WI38 (cell line): Measurements from ENCODE around the gene SLC5A11.
"Not testable (repeated sequence)": the region's sequence is repeated elsewhere in the genome, so short reads cannot be mapped to it uniquely, and the experiment has no call there.

Experiments used
- H3K4me3 ChIP-seq: 2 replicates; pipeline ENCODE4 v1.5.1; 2011; ENCODE audit warnings: low read depth, mild to moderate bottlenecking, control low read depth, low read length
- TF ChIP-seq, protein P1 (sequence below): IDR thresholded peaks from 2 replicates; pipeline ENCODE4 v1.5.1; 2012; ENCODE audit warnings: low read depth, mild to moderate bottlenecking, control low read depth, low read length

The SLC5A11 gene

DNA sequence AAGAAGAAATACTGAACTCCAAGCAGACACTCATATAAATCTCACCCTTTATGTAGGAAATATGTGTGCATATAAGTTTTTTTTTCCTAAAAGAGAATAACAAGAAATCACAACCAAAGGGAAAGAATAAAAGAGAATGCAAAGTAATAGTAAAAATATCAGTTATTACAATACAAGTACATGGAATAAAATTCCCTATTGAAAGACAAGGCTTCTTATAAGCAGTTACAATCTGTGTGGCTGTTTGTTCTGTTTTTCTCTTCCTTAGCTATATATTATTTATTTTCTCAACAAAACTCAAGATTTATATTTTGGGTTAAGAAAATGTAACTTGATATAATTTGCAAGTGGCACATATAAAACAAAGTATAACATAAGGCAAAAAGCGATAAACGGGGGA is 41.7 kb downstream of the SLC5A11 start:
- no peak overlapping the region for H3K4me3 ChIP-seq
- TF ChIP-seq, protein P1, sequence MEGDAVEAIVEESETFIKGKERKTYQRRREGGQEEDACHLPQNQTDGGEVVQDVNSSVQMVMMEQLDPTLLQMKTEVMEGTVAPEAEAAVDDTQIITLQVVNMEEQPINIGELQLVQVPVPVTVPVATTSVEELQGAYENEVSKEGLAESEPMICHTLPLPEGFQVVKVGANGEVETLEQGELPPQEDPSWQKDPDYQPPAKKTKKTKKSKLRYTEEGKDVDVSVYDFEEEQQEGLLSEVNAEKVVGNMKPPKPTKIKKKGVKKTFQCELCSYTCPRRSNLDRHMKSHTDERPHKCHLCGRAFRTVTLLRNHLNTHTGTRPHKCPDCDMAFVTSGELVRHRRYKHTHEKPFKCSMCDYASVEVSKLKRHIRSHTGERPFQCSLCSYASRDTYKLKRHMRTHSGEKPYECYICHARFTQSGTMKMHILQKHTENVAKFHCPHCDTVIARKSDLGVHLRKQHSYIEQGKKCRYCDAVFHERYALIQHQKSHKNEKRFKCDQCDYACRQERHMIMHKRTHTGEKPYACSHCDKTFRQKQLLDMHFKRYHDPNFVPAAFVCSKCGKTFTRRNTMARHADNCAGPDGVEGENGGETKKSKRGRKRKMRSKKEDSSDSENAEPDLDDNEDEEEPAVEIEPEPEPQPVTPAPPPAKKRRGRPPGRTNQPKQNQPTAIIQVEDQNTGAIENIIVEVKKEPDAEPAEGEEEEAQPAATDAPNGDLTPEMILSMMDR: no peak

DNA sequence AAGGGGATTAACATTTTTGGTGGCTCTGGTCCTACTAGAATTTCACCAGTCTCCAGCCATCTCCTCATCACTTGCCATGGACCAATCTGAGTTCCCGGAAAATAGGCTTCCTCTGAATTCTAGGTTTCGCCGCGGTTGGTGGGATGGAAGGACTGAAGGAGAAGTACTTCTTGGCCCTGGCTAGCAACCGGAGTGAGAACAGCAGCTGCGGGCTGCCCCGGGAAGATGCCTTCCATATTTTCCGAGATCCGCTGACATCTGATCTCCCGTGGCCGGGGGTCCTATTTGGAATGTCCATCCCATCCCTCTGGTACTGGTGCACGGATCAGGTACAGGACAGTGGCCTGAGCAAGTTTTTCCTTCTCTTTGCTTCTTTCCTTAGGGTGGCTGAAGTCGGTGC is 45.0 kb downstream of the SLC5A11 start:
- no peak overlapping the region for H3K4me3 ChIP-seq
- TF ChIP-seq, protein P1: no peak

DNA sequence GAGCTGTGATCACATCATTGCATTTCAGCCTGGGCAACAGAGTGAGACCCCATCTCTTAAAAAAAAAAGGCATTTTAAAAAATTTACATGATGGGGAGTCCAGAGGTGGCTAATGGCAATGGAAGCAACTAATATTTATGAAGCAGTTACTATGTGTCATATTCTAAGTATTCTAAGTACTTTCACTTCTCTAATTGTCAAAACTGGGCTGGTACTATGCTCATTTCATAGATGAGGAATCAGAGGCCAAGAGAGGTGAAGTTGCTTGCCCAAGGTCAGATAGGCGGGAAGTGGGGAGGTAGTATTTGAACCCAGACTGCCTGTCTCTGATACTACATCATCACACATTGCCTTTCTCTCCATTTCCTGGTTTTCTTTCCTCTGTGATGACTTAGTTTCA is 50.7 kb downstream of the SLC5A11 start:
- TF ChIP-seq, protein P1: no peak

DNA sequence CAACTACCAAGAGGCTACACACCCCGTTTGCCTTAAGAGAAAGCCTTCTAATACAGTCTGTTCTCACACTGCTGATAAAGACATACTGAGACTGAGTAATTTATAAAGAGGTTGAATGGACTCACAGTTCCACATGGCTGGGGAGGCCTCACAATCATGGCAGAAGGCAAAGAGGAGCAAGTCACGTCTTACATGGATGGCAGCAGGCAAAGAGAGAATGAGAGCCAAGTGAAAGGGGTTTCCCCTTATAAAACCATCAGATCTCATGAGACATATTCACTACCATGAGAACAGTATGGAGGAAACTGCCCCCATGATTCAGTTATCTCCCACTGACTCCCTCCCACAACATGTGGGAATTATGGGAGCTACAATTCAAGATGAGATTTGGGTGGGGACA is 51.8 kb downstream of the SLC5A11 start:
- H3K4me3 ChIP-seq: not testable (repeated sequence)

More for the DNA sequence above, 50.7 kb downstream of the SLC5A11 start:
- H3K4me3 ChIP-seq: no peak overlapping the region

DNA sequence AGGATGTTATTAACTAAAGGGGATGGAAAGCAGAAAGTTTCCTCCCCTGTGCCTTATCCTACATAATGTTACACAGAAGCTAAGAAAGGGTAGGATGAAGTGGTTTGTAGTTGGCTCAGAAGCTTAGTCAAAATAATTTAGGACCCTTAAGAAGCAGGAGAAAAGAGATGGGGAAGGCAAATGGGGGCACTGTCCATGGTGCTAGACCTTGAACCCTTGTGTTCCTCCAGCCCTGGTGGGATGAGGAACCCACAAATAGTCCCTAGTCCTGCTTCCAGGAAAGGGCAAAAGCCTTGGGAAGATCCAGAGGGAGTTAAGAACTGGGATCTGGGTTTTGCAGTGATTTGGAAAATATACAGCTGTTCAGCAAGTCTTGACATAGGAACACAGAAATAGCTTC is 54.5 kb downstream of the SLC5A11 start:
- TF ChIP-seq, protein P1: no peak
- H3K4me3 ChIP-seq: no peak overlapping the region

DNA sequence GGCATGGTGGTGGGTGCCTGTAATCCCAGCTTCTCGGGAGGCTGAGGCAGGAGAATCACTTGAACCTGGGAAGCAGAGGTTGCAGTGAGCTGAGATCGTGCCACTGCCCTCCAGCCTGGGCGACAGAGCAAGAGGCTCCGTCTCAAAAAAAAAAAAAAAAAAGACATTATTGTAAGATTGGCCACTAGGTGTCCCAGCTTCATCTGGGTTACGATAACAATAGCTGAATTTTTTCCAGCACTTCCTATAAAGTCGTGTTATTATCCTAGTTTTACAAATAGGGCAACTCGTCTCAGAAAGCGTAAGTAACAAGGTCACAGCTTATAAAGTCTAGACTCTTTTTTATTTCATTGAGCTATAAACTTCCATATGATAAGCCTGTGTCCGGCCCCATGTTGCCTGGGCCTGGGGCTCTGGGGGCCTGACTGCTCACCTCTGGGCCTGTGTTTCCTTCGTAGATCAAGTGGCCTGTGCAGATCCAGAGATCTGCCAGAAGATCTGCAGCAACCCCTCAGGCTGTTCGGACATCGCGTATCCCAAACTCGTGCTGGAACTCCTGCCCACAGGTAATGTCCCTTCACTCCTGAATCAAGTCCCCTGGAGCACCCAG is 60.5 kb downstream of the SLC5A11 start:
- no peak overlapping the region for H3K4me3 ChIP-seq

DNA sequence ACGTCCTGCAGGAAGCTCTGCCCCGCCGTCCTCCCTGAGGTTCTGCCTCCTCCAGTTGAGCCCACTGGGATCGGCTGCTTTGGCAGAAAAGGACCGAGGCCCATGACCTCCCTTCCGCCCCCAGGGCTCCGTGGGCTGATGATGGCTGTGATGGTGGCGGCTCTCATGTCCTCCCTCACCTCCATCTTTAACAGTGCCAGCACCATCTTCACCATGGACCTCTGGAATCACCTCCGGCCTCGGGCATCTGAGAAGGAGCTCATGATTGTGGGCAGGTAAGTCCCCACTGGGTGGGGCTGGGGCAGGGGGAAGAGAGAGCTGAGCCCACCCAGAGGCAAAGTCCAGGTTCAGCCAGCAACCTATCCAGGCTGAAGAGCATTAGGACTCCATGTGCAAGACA is 61.1 kb downstream of the SLC5A11 start:
- H3K4me3 ChIP-seq: no peak overlapping the region
- TF ChIP-seq, protein P1: no peak

More for the DNA sequence above, 60.5 kb downstream of the SLC5A11 start:
- TF ChIP-seq, protein P1: no peak; the same call in 1 of the 2 replicates

DNA sequence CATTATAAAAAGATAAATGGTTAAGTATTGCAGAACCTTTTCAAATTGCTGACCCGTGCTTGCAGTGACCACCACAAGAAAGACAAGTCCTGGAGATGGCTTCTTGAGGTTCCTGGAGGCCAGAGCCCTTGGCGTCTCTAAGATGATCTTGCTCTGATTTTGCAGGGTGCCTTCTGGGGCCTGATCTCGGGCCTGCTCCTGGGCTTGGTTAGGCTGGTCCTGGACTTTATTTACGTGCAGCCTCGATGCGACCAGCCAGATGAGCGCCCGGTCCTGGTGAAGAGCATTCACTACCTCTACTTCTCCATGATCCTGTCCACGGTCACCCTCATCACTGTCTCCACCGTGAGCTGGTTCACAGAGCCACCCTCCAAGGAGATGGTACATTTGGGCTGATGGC is 63.0 kb downstream of the SLC5A11 start:
- no peak overlapping the region for H3K4me3 ChIP-seq
- TF ChIP-seq, protein P1: no peak
